ENCODE results near the gene METRNL.
"Not testable (repeated sequence)": the region's sequence is repeated elsewhere in the genome, so short reads cannot be mapped to it uniquely, and the experiment has no call there.

The METRNL gene, protein sequence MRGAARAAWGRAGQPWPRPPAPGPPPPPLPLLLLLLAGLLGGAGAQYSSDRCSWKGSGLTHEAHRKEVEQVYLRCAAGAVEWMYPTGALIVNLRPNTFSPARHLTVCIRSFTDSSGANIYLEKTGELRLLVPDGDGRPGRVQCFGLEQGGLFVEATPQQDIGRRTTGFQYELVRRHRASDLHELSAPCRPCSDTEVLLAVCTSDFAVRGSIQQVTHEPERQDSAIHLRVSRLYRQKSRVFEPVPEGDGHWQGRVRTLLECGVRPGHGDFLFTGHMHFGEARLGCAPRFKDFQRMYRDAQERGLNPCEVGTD

GRCh38 chr17:83079352-83079747, at the start of gene METRNL:
METRNL (plus strand) TSS chr17:83079609; CDS start chr17:83079816, 207 bp downstream.
- DNase-seq (ENCODE audit: low read depth in 3 of 3, low spot score in 1 of 3), result peak in 2 of 3 donors; percentile 37 to 39

- no peak for DNase-seq (ENCODE audit: low read depth in 3 of 3, low spot score in 1 of 3)
Measured at GRCh38 chr17:83030432-83030831, 49.0 kb upstream of the METRNL start.

DNA sequence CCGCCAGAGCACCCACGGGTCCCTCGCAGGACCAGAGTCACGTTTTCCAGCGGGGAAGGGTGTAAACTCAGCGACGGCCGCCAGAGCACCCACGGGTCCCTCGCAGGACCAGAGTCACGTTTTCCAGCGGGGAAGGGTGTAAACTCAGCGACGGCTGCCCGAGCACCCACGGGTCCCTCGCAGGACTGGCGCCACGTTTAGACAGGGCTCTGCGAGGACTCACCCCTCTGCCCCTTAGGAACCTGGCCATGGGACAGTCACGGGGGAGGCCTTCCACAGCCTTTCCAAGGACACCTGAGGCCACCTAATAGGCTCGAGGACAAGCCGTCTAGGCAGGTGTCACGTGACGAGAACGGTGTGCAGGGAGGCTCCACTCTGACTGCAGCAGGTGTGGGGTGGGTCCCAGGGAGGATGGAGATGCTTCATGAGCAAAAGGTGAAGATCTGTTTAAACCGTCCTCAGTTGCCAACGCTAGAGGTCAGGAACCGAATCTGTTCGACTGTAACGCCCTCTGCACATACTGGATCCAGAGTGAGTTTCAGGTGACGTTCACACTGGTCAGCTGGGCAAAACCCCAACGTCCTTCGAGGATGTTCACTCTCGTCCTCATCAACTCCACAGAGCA, 48.0 kb upstream of the METRNL start:
- no peak for DNase-seq (ENCODE audit: low read depth in 3 of 3, low spot score in 1 of 3)

GRCh38 chr17:83031946-83032451, 47.4 kb upstream of the METRNL start:
- not testable (repeated sequence) for DNase-seq (ENCODE audit: low read depth in 3 of 3, low spot score in 1 of 3)

- DNase-seq (ENCODE audit: low read depth in 3 of 3, low spot score in 1 of 3), result no peak
Measured at GRCh38 chr17:83032781-83033180, 46.6 kb upstream of the METRNL start.

GRCh38 chr17:83034525-83034924, 44.9 kb upstream of the METRNL start:
- DNase-seq (ENCODE audit: low read depth in 3 of 3, low spot score in 1 of 3), result no peak

DNA sequence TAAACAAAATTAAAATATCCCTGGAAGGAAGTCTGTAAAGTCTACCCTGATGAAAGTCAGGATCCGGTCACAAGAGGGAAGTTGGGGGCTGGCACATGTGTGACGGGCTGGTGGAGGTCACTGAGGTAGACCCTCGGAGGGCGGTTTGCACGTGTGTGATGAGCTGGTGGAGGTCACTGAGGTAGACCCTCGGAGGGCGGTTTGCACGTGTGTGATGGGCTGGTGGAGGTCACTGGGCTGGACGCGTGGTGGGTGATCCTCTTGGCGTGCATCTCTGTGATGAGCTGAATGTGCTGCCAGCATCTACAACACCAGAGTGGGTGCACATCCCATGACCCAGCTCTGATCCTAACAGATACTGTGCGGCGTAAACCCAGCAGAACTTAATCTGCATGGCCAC, 43.7 kb upstream of the METRNL start:
- DNase-seq (ENCODE audit: low read depth in 3 of 3, low spot score in 1 of 3), result no peak

GRCh38 chr17:83036193-83036592, 43.2 kb upstream of the METRNL start:
- DNase-seq (ENCODE audit: low read depth in 3 of 3, low spot score in 1 of 3), result no peak

DNA sequence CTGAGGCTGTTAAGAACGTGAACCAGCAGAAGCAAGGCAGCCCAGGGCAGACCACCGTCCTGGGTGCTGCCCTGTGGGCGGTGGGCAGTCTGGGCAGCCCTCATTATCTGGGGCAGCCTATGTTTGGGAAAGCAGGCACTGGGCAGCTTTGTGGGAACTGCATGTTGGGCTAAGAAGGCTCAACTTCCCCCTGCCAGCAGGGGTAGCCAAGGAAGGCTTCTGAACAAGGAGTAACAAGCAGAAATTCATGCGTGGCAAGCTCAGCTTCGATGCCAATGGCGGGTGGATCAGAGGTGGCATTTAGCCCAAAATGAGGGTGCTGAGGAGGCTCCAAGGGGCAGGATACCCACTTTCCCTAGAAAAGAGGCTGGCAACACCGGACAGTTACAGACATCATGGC, 42.7 kb upstream of the METRNL start:
- no peak for DNase-seq (ENCODE audit: low read depth in 3 of 3, low spot score in 1 of 3)

DNA sequence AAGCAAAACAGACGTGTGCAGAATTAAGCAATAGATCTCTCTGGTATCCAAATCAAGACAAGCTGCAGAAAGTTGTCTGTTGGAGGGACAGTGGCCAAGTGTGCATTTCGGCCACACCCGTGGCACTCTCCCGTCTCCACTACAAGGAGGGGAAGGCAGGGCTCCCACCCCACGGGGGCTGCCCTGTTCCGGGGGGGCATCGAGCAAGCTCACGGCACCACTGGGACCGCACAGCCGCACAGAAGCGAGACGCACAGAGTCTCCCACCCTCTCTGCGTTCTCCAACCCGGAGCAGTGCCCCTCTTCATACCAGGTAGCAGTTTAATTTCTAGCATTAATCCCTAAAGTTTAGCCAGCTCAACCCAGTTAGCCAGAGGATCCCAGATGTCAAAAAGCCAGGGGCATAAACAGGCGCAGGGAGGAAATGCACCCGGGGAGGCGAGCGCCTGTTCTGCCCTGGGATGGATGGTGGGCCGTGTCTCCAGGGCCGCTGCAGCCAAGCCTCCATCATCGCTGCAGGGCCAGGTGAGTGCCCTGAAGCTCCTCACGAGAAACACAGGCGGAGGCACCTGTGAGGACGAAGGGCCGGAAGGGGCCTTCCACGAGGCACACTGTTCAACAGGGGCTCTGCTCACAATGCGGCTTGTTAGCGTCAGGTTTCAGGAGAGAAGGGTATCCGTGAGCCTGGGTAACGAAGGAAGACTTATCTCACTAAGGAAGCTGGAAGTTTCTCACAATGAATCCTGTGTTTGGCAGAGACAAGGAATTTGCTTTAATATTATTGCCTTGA, 42.1 kb upstream of the METRNL start:
- no peak for DNase-seq (ENCODE audit: low read depth in 3 of 3, low spot score in 1 of 3)

DNA sequence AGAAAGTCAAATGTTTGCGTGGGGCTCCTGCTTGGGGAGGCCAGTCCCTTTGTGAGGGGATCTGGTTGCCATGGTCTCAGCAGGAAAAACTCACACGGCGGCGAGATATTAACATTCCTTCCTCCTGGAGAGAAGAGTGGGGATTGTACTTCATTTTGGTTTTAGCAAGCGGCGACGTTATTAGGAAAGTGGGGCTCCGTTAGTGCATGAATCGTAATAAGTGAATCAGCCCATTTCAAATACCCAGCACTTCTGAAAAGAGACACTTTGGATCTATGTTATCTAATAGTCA, 41.6 kb upstream of the METRNL start:
- no peak for DNase-seq (ENCODE audit: low read depth in 3 of 3, low spot score in 1 of 3)

- DNase-seq (ENCODE audit: low read depth in 3 of 3, low spot score in 1 of 3), result not testable (repeated sequence)
Measured at GRCh38 chr17:83038983-83039382, 40.4 kb upstream of the METRNL start.

- no peak for DNase-seq (ENCODE audit: low read depth in 3 of 3, low spot score in 1 of 3)
Measured at GRCh38 chr17:83041305-83041704, 38.1 kb upstream of the METRNL start.

DNA sequence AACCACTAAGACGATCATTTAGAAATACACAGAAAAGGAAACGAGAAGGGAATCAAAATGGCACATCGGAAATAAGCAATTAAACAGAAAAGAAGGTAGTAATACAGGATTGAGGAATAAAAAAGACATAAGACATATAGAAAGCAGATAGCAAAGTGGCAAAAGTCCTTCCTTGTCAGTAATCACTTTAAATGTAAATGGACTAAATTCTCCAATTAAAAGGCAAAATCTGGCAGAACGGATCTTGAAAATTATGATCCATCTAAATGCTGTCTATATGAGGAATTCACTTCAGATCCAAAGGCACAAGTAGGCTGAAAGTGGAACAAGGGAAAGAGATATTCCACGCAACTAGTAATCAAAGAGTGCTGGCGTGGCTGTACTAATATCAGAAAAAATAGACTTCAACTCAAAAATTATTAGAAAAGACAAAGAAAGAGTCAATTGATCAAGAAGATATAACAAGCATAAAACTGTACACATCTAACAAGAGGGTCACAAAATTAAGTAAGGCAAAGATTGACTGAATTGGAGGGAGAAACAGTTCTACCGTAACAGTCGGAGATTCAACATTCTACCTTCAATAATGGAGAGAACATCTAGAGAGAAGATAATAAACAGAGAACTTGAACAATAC, 36.8 kb upstream of the METRNL start:
- DNase-seq (ENCODE audit: low read depth in 3 of 3, low spot score in 1 of 3), result no peak

DNA sequence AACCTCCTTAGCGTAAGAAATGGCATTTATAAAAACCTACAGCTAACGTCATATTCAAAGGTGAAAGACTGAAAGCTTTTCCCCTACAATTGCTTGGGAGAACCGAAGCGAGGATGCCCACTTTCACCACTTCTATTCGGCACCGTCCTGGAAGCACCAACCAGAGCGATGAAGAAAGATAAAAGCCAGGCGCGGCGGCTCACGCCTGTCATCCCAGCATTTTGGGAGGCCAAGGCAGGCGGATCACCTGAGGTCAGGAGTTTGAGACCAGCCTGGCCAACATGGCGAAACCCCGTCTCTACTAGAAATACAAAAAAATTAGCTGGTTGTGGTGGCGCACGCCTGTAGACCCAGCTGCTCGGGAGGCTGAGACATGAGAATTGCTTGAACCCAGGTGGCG, 34.9 kb upstream of the METRNL start:
- DNase-seq (ENCODE audit: low read depth in 3 of 3, low spot score in 1 of 3), result not testable (repeated sequence)

DNA sequence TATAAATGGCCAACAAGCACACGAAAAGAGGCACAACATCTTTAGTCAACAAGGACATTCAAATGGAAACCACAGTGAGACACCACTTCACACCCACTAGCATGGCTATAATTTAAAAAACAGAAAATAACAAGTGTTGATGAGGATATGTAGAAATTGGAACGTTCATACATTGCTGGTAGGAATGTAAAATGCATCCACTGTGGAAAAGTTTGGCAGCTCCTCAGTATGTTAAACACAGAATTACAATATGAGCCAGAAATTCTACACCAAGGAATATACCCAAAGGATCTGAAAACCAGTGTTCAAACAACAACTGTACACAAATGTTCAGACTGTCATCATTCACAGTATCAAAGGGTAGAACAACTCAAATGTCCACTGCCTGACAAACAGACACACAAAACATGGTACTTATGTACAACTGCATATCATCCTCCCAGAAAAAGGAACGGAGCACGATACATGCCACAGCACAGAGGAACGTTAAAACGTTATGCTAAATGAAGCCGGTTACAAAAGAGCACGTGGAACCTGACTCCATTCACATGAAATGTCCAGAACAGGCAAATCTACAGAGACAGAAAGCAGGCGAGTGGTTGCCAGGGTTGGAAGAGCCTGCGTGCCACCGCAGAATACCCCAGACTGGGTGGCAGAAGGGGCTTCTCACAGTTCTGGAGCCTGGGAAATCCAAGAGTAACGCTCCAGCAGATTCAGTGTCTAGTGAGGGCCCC, 32.8 kb upstream of the METRNL start:
- DNase-seq (ENCODE audit: low read depth in 3 of 3, low spot score in 1 of 3), result no peak

GRCh38 chr17:83047182-83047478, 32.3 kb upstream of the METRNL start:
- DNase-seq (ENCODE audit: low read depth in 3 of 3, low spot score in 1 of 3), result no peak

- DNase-seq (ENCODE audit: low read depth in 3 of 3, low spot score in 1 of 3), result not testable (repeated sequence)
Measured at GRCh38 chr17:83047818-83048475, 31.5 kb upstream of the METRNL start.

DNA sequence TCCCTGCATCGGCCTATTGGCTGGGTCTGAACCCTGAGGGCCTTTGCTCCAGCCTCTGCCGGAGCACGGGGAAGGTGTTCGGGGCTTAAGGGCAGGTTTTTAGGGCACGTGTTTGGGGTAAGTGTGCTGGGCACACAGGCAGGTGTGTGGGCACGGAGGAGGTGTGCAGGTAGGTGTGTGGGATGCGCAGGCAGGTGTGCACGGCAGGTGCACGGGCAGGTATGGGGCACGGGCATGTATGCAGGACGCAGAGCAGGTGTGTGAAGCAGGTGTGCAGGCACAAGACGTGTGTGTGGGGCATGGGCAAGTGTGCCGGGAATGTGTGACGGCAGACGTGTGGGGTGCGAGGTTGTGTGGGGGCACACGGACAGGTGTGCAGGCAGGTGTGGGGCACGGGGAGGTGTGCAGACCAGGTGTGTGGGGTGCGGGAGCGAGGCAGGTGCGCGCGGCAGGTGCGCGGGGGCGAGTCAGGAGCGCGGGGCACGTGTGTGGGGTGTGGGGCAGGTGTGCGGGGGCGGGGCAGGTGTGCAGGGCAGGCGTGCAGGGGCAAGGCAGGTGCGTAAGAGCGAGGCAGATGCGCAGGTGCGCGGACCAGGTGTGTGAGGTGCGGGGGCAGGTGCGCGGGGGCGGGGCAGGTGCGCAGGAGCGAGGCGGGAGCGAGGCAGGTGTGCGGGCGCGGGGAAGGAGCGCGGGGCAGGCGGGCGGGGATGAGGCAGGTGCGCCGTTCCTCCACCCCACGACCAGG, 28.6 kb upstream of the METRNL start:
- DNase-seq (ENCODE audit: low read depth in 3 of 3, low spot score in 1 of 3), result peak in 1 of 3 donors; percentile 8

All from stimulated activated CD4-positive, alpha-beta T cell treated with anti-CD3 and anti-CD28 coated beads, TNF-alpha, amount 100 ng/mL, for 1 hour (primary cell).